Ishikawa (cell line): Measurements from ENCODE around the gene GARIN1A.

Experiments
- CEBPB ChIP-seq: IDR thresholded peaks from 2 replicates; pipeline ENCODE4 v1.6.1; 2012
- EGR1 ChIP-seq: IDR thresholded peaks from 2 replicates; pipeline ENCODE4 v1.6.1; 2012
- RAD21 ChIP-seq: IDR thresholded peaks from 2 replicates; pipeline ENCODE4 v1.6.1; 2012; ENCODE audit warnings: low read depth
- TAF1 ChIP-seq: IDR thresholded peaks from 2 replicates; pipeline ENCODE4 v1.6.1; 2012; ENCODE audit warnings: low read depth, mild to moderate bottlenecking
- TCF12 ChIP-seq: IDR thresholded peaks from 2 replicates; pipeline ENCODE4 v1.6.1; 2012; ENCODE audit warnings: low read depth
- YY1 ChIP-seq: IDR thresholded peaks from 2 replicates; pipeline ENCODE4 v1.6.1; 2012; ENCODE audit warnings: low read depth
- TF ChIP-seq, protein P1 (sequence below): IDR thresholded peaks from 2 replicates; pipeline ENCODE4 v1.6.1; 2012

Gene GARIN1A

DNA sequence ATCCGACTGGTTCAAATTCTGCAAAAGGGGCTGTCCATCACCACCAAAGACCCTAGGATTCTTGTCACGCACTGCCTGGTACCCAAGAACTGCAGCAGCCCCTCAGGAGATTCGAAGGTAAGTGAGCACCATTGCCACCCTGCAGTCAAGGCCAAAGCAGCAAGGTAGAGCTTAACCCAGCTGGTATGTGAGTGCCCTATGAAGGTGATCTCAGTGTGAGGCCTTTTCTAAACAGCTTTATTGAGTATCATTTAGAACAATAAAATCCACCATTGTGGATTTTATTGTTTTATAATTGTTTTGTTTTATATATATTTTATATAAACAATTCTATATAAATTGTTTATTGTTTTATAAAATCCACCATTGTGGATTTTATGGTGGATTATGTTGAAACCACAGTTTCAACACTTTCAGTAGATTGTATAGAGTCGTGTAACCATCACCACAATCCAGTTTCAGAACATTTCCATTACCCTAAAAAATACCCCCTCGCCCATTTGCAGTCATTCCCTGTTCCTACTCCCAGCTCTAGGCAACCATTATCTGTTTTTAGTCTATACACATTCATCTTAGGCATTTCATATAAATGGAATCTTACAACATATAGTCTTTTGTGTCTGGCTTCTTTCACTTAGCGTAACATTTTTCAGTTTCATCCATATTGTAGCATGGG is 47.0 kb downstream of the GARIN1A start:
- TF ChIP-seq, protein P1, sequence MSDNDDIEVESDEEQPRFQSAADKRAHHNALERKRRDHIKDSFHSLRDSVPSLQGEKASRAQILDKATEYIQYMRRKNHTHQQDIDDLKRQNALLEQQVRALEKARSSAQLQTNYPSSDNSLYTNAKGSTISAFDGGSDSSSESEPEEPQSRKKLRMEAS = no peak

DNA sequence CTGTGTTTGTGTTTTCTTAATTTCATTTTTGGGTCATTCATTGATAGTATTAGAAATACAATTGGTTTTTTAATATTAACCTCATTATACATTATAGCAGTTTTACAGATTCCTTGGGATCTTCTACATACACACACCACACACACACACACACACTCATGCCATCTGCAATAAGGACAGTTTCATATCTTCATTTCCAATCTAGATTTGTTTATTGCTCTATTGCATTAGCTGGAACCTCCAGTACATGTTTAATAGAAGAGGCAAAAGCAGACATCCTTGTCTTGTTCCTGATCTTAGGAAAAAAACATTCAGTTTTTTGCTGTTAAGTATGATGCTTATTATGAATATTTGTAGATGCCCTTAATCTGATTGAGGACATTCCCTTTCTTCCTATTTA is 49.3 kb downstream of the GARIN1A start:
- TF ChIP-seq RAD21 (no peak), CEBPB (no peak), EGR1 (no peak), TAF1 (no peak), TCF12 (no peak), YY1 (no peak)
